K562 (cell line): ENCODE measurements around the gene IFNGR1. TPM values are rescaled to one million over a fixed set of nuclear protein-coding genes. Genes with fewer than 3 reads are reported as not detected.

Experiments used
- ESRRB ChIP-seq: fragments of 250-450 bp; sonication (Bioruptor Pico); IDR thresholded peaks from 2 replicates; pipeline ENCODE4 v1.5.0; 2020; ENCODE audit warnings: mild to moderate bottlenecking, moderate library complexity, borderline replicate concordance
- FOXO4 ChIP-seq: fragments of 450-650 bp; formaldehyde crosslinking; IDR thresholded peaks from 2 replicates; pipeline ENCODE4 v1.4.0; 2020; ENCODE audit warnings: mild to moderate bottlenecking, moderate library complexity
- MAFK ChIP-seq: IDR thresholded peaks from 2 replicates; pipeline ENCODE4 v1.6.1; 2011; ENCODE audit warnings: low read length, improper control_type of control experiment
- MEIS2 ChIP-seq: fragments of 450-650 bp; IDR thresholded peaks from 2 replicates; pipeline ENCODE4 v1.6.1; 2014; ENCODE audit warnings: mild to moderate bottlenecking; ENCODE audit not compliant: partially characterized antibody
- MGA ChIP-seq: fragments of 450-650 bp; IDR thresholded peaks from 2 replicates; pipeline ENCODE4 v1.6.1; 2016; ENCODE audit warnings: mild to moderate bottlenecking, moderate library complexity
- ZNF780A ChIP-seq: fragments of 250-450 bp; sonication (Bioruptor Pico); IDR thresholded peaks from 2 replicates; pipeline ENCODE4 v1.5.0; 2021; ENCODE audit warnings: mild to moderate bottlenecking
- polyA plus RNA-seq, 8 experiments: library from polyadenylated mRNA; depleted of rRNA in 4 of 8; stranded (reverse) in 5 of 8; unstranded in 3 of 8; fragments of >200 nt; fragmentation: Nextera tagmentation in 2 of 8; fragmentation: Illumina TruSeq in 1 of 8; extraction: Ambion mirVana in 2 of 8; extraction: Trizol in 1 of 8; gene quantifications; 2 replicates each; pipeline versions ENCODE4 v1.2.1 to v1.2.3, GENCODE V29; 2011 to 2014; ENCODE audit warnings: inconsistent platforms in 1 of 8, missing spikeins in 1 of 8
- total RNA-seq, 7 experiments: library from RNA; depleted of rRNA in 6 of 7; stranded (reverse); fragments of >200 nt in 6 of 7; fragmentation: Illumina TruSeq in 2 of 7; extraction: Trizol in 2 of 7; gene quantifications; 2 replicates each; pipeline versions ENCODE4 v1.2.1 to v1.2.3, GENCODE V29; 2011 to 2021; ENCODE audit warnings: low replicate concordance in 1 of 7

Gene IFNGR1
- total and polyA plus RNA-seq, 9 of the 15 experiments (the other 6 are each of a cell fraction or from before 2014, with no cell fraction given), result 14.7 to 47.0 (median 26.7) TPM

- no peak for TF ChIP-seq MGA
- no peak for TF ChIP-seq ZNF780A (CRISPR knock-in tag)
- no peak for TF ChIP-seq FOXO4 (CRISPR knock-in tag)
- no peak for TF ChIP-seq MEIS2
- no peak for TF ChIP-seq ESRRB (CRISPR knock-in tag)
- no peak for TF ChIP-seq MAFK
Measured at GRCh38 chr6:137156650-137157049, 62.5 kb downstream of the IFNGR1 start (continued).
